ENCODE measurements around the gene SLC35E2B.
"Not testable (repeated sequence)": the region's sequence is repeated elsewhere in the genome, so short reads cannot be mapped to it uniquely, and the experiment has no call there.

The SLC35E2B gene

GRCh38 chr1:1669468-1670440, 22.8 kb downstream of the SLC35E2B start:
- DNase-seq (ENCODE audit: low read depth) = no peak
- TF ChIP-seq CTCF (IDR thresholded peaks at IDR 0.05; ENCODE audit: insufficient read depth, low read depth, low read length, missing control alignments) = no peak
- no peak overlapping the region for H3K4me3 ChIP-seq (ENCODE audit: low read depth, low read length)

GRCh38 chr1:1666526-1666925, 26.1 kb downstream of the SLC35E2B start:
- TF ChIP-seq CTCF (IDR thresholded peaks at IDR 0.05; ENCODE audit: insufficient read depth, low read depth, low read length, missing control alignments) = no peak
- H3K4me3 ChIP-seq (ENCODE audit: low read depth, low read length) = no peak overlapping the region
- no peak for DNase-seq (ENCODE audit: low read depth)

GRCh38 chr1:1665815-1666251, 26.8 kb downstream of the SLC35E2B start:
- TF ChIP-seq CTCF (IDR thresholded peaks at IDR 0.05; ENCODE audit: insufficient read depth, low read depth, low read length, missing control alignments) = peak; percentile 40
- no peak for DNase-seq (ENCODE audit: low read depth)
- no peak overlapping the region for H3K4me3 ChIP-seq (ENCODE audit: low read depth, low read length)

GRCh38 chr1:1664941-1665814, 27.4 kb downstream of the SLC35E2B start:
- no peak for TF ChIP-seq CTCF (IDR thresholded peaks at IDR 0.05; ENCODE audit: insufficient read depth, low read depth, low read length, missing control alignments)
- no peak for DNase-seq (ENCODE audit: low read depth)
- no peak overlapping the region for H3K4me3 ChIP-seq (ENCODE audit: low read depth, low read length)

GRCh38 chr1:1664318-1664717, 28.3 kb downstream of the SLC35E2B start:
- not testable (repeated sequence) for H3K4me3 ChIP-seq (ENCODE audit: low read depth, low read length); DNase-seq (ENCODE audit: low read depth)

- not testable (repeated sequence) for H3K4me3 ChIP-seq (ENCODE audit: low read depth, low read length); DNase-seq (ENCODE audit: low read depth)
These were observed 29.6 kb downstream of the SLC35E2B start for GRCh38 chr1:1662830-1663560.

GRCh38 chr1:1662392-1662791, 30.2 kb downstream of the SLC35E2B start:
- H3K4me3 ChIP-seq (ENCODE audit: low read depth, low read length); DNase-seq (ENCODE audit: low read depth): not testable (repeated sequence)
